ENCODE measurements around the gene ZBTB42.

GRCh38 chr14:104810316-104810715, 9.4 kb downstream of the ZBTB42 start:
- TF ChIP-seq POLR2AphosphoS5 (IDR thresholded peaks at IDR 0.05; ENCODE audit: borderline replicate concordance, low read depth, low read length) (no peak), EZH2 (IDR thresholded peaks at IDR 0.05) (no peak)

Measured in SK-N-MC (cell line).